ENCODE results near the gene PSMD8. TPM values are rescaled to one million over a fixed set of nuclear protein-coding genes. Genes with fewer than 3 reads are reported as not detected.

PSMD8 gene
- total and polyA plus RNA-seq, 2 donors (not counting 3 experiments of a cell fraction or from before 2014, with no cell fraction given): 203 to 543 TPM

DNA sequence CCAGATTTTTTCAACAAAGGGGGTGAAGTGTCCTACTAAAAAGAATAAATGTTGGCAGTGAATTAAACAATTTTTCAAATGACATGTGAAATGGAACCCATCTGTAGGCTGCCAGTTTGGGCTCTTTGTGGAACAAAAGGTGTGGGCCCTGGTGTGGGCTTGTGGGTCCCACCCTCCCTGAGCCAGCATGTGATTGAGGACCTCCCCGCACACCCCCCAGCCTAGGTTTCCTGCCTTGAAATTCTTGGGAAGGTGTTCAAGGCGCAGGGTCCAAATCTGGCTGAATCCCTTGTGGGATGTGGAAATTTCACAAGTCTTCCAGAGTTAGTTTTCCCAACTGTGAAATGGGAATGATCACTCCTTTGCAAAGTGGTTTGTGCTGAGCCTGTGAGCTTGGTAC lies 9.4 kb downstream of the PSMD8 start:
- ChIA-PET CTCF (interaction anchor here (1.0 to 2.5 kb wide), 6 partner anchors 8 to 481 kb away, joined by 4 to 21 read pairs (median 7); partner anchors contain the start of genes FAM98C and PSMD8), POLR2A (no interaction called here)
- peaks cover 12 to 35% of the 10 kb centered on the region in 2 experiments for H3K36me3 ChIP-seq (ENCODE audit: control insufficient read depth in 2 of 2, extremely low read depth in 1 of 2, insufficient read depth in 2 of 2, low read length in 2 of 2)
- H3K9ac ChIP-seq (replicated peaks; ENCODE audit: extremely low read depth, insufficient read depth, low read length): no peak overlapping the region
- DNase-seq (ENCODE audit: low read depth, low spot score) (no peak), FAIRE-seq (no peak)
- peaks cover under 1% of the 10 kb centered on the region for H3K79me2 ChIP-seq (ENCODE audit: control insufficient read depth, insufficient read depth, low read length)
- no peaks in the 10 kb centered on the region for H4K20me1 ChIP-seq (replicated peaks; ENCODE audit: control insufficient read depth, extremely low read depth, insufficient read depth, low read length)
- no TSS peak for BruUV-seq (replicated peaks)
- H3K27ac ChIP-seq (ENCODE audit: insufficient read depth, low read depth, low read length): no peak overlapping the region
- dilution Hi-C loops (cut with MboI; ENCODE audit: extremely low pct_ligation_motif_present, low sequenced_read_pairs) (no loop called here), intact Hi-C loops (cut with micrococcal nuclease) (no loop called here)
- H3K9me3 ChIP-seq (replicated peaks; ENCODE audit: control insufficient read depth, insufficient read depth, low read length): no peaks in the 10 kb centered on the region
- no peak for TF ChIP-seq JUN (IDR thresholded peaks at IDR 0.05; ENCODE audit: borderline replicate concordance, insufficient read depth, insufficient read length, low read depth)
- no peak for TF ChIP-seq POLR2A (IDR thresholded peaks at IDR 0.05; ENCODE audit: low read depth, low read length)
- TF ChIP-seq FOS (IDR thresholded peaks at IDR 0.05; ENCODE audit: borderline replicate concordance, insufficient read depth, low read length): no peak
- TF ChIP-seq POLR2AphosphoS5 (IDR thresholded peaks at IDR 0.05; ENCODE audit: insufficient read depth, low read depth, low read length): no peak
- TF ChIP-seq MYC (IDR thresholded peaks at IDR 0.05; ENCODE audit: low read depth, low read length): no peak
- no peak for TF ChIP-seq GATA2 (IDR thresholded peaks at IDR 0.05; ENCODE audit: insufficient read depth, insufficient read length, low read depth, low read length)
- TF ChIP-seq, protein P1, sequence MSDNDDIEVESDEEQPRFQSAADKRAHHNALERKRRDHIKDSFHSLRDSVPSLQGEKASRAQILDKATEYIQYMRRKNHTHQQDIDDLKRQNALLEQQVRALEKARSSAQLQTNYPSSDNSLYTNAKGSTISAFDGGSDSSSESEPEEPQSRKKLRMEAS (IDR thresholded peaks at IDR 0.05; ENCODE audit: insufficient read depth, insufficient read length): no peak
- TF ChIP-seq, protein P2, sequence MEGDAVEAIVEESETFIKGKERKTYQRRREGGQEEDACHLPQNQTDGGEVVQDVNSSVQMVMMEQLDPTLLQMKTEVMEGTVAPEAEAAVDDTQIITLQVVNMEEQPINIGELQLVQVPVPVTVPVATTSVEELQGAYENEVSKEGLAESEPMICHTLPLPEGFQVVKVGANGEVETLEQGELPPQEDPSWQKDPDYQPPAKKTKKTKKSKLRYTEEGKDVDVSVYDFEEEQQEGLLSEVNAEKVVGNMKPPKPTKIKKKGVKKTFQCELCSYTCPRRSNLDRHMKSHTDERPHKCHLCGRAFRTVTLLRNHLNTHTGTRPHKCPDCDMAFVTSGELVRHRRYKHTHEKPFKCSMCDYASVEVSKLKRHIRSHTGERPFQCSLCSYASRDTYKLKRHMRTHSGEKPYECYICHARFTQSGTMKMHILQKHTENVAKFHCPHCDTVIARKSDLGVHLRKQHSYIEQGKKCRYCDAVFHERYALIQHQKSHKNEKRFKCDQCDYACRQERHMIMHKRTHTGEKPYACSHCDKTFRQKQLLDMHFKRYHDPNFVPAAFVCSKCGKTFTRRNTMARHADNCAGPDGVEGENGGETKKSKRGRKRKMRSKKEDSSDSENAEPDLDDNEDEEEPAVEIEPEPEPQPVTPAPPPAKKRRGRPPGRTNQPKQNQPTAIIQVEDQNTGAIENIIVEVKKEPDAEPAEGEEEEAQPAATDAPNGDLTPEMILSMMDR (IDR thresholded peaks at IDR 0.05; ENCODE audit: extremely low read depth in 1 of 2, insufficient read depth in 1 of 2, low read depth in 1 of 2, low read length in 2 of 2): no peak
- TF ChIP-seq EZH2 (IDR thresholded peaks at IDR 0.05; ENCODE audit: borderline replicate concordance, low read depth, low read length, severe bottlenecking): no peak
- no peaks in the 10 kb centered on the region for H3K9me1 ChIP-seq (replicated peaks; ENCODE audit: control insufficient read depth, extremely low read depth, insufficient read depth, low read length)
- no peak overlapping the region for H3K4me3 ChIP-seq (replicated peaks in 1 of 3; ENCODE audit: insufficient read depth in 1 of 3, low read depth in 1 of 3, low read length in 3 of 3)
- H3K4me1 ChIP-seq (ENCODE audit: control insufficient read depth, extremely low read depth, insufficient read depth, low read length): peaks cover 3% of the 10 kb centered on the region
- no peak overlapping the region for H2AFZ ChIP-seq (ENCODE audit: low read depth, low read length)
- no peak overlapping the region for H3K4me2 ChIP-seq (ENCODE audit: insufficient read depth, low read length)
- no peaks in the 10 kb centered on the region for H3K27me3 ChIP-seq (ENCODE audit: control insufficient read depth in 2 of 2, insufficient read depth in 2 of 2, low read length in 2 of 2)
